Activated CD8-positive, alpha-beta memory T cell treated with anti-CD3 and anti-CD28 coated beads for 36 hours (primary cell): ENCODE data around the gene CRIP2. TPM values are rescaled to one million over a fixed set of nuclear protein-coding genes. Genes with fewer than 3 reads are reported as not detected.

Experiments
- CTCF ChIA-PET: fragments of 350-600 bp; sonication (Branson Sonifier 250); formaldehyde crosslinking; loops from one replicate; lab custom pipeline; 2021; ENCODE audit warnings: antibody characterized with exemption; lab: Charles Lee
- POLR2A ChIA-PET: fragments of 350-600 bp; sonication (Branson Sonifier 250); formaldehyde crosslinking; loops from one replicate; lab custom pipeline; 2021; ENCODE audit warnings: antibody characterized with exemption; lab: Charles Lee
- total RNA-seq, 2 experiments: library from RNA; stranded (reverse); gene quantifications; one replicate each; pipeline ENCODE4 v1.2.3, GENCODE V29; 2021

Gene CRIP2
- total RNA-seq, 2 experiments from 2014 or later: 1.0 to 1.2 TPM

DNA sequence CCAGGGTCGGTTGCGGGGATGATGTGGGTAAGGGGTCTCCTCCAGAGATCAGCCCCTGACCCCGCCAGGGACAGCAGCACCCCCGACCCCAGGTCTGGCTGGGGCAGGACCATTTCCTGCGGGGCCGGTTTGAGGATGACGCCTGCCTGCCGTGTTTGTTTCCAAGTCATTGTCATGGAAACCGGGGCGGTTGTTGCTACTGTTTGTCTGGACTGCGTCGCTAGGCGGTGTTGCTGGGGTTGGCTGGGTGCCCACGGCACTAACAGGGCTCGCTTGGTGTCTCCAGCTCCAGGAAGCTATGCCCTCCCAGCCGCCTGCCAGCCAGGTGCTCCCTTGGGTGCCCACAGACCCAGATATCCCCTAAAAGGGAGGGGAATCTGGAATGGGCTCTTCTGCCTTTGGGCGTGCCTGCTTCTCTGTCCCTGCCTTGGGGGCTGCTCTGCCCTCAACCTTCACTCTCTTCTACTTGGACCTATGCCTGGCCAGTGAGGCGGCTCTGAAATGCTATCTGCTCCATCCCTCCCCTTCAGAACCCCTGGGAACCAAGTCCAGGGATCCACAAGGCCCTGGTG, 7.4 kb downstream of the CRIP2 start:
- POLR2A ChIA-PET: interaction anchor here (0.6 to 3.6 kb wide), 6 partner anchors 8 to 461 kb away, joined by 3 to 47 read pairs (median 4); partner anchors contain the start of genes CDCA4, PACS2 and TEDC1
- CTCF ChIA-PET: interaction anchor here (1.4 to 2.5 kb wide), 5 partner anchors 9 to 392 kb away, joined by 3 to 84 read pairs (median 17); partner anchors contain the start of gene TEDC1

DNA sequence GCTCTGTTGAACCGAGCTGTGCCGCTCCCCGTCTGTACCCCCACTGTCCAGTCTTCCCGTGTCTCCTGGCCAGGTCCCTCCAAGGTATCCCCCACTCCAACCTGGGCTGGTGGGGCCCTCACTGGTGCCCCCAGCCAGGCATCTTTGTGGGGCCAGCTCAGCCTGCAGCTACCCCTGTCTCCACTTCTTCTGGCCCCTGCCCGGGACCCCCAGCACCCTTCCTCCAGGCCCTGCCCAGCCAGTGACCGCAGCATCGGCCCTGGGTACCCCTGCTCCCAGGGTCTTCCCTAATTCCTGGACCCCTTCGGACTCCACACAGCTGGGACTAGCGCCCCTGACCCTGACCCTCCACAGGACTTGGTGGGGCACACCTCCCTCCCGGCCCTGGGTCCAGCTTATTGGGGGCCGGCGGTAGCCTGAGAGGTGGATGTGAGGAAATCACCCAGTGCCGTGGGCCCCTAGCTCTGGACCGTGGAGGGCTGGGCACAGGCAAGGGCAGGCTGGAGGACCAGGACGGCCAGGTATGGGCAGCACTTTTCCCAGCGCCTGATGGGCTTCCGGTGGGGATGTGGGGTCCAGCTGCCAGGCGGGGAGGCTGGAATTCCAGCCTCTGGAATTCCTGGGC, 8.0 kb downstream of the CRIP2 start:
- CTCF ChIA-PET: interaction anchor here (1.4 to 2.5 kb wide), 3 partner anchors 8 to 392 kb away, joined by 3 to 84 read pairs (median 20); partner anchors contain the start of gene TEDC1
- POLR2A ChIA-PET: interaction anchor here (0.6 to 3.6 kb wide), 3 partner anchors 8 to 461 kb away, joined by 3 to 47 read pairs (median 3); partner anchors contain the start of genes CDCA4, PACS2 and TEDC1

DNA sequence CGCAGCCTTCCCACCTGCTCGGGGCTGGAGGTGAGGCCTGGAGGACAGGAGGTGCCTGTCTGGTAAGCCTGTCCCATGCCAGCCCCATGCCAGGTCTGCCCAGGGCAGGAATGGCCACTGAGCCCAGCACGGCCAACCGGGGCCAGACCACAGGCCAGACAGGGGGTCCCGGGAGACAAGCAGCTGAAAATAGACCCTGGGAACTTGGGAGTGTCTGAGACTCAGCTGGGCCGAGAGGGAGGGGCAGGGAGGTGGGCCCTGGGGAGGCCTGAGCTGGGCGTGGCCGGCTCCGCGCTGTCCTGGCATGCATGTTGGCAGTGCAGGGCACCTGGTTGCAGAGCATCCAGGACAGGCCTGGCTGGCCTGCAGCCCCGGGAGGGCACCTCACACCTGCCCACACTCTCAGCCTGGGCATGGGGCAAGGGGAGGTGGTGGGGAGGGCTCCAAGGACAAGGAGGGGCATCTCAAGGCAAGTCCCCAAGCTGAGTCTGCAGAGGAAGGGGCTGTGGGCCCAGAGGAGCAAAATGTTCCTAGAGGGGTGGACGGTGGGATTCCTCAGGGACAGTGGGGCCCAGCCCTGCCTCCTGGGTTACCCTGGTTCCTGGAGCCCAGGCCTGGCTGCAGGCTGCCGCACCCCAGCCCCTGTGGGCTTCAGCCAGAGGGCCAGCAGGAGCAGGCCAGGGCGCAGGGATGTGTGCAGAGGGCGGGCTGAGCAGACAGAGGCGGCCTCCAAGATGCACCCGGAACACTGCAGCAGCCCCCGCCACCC, 8.9 kb downstream of the CRIP2 start:
- ChIA-PET CTCF (interaction anchor here (1.4 kb wide), 1 partner anchor 393 kb away, joined by 3 read pairs; no protein-coding TSS in a partner anchor), POLR2A (interaction anchor here (3.6 kb wide), 1 partner anchor 7 kb away, joined by 47 read pairs; the partner anchor contains the start of gene TEDC1)

DNA sequence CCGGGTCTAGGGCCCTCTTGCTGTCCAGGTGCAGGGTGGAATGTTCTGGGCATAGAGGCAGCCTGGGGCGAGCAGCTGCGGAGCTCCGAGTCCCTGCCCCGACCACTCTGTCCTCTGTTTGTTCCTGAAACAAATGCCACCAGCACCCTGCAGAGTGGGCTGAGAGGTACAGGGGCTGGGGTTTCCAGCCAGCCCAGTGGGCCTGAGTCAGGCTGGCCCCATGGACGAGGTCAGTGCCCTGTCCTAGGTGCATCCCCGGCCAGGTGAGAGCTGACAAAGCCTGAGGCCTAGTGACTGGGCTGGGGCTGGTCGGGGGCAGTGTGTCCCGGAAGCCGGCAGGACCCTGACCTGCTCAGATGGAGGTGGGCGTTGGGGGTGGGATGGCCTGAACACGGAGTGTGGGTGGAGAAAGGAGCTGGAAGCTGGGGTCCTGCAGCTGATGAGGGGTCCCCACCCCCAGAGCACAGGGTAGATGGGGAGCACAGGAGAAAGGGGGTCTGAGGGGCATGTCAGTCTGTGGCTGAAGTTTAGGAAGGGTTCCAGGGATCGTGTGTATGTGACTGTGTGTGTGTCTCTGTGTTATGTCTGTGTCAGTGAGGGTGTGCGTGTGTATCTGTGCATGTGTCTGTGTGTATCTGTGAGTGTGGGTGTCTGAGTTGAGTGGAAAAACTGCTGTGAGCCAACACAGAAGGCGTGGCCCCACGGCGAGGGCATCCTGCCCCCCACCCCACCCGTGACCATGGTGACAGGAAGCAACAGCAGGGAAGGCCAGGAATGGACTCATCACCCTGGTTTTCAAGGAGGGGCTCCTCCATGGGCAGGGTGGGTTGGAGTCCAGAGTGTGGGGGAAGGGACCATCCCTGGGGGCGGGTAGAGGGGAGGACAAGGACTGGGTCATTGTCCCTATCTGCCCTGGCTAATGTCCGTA, 9.7 kb downstream of the CRIP2 start:
- CTCF ChIA-PET: no interaction called here
- POLR2A ChIA-PET: interaction anchor here (3.6 kb wide), 1 partner anchor 6 kb away, joined by 47 read pairs; the partner anchor contains the start of gene TEDC1

DNA sequence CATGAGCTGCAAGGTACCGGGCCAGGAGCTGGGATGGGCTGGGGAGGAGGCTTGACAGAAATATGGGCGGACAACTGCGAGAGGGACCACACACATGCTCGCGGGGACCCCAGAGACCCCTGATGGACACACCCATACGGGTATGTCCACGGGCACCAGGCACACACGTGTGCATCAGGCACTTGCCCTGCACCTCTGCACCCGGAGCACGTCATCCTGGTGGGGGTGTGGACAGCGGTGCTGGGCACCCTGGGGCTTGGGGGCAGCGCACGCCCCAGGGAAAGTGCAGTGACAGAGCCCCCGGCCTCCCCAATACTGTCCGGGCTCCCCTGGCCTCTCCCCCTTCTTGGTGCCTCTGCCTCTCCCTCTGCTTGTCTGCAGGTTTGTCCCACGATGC, 10.4 kb downstream of the CRIP2 start:
- ChIA-PET CTCF (no interaction called here), POLR2A (no interaction called here)

DNA sequence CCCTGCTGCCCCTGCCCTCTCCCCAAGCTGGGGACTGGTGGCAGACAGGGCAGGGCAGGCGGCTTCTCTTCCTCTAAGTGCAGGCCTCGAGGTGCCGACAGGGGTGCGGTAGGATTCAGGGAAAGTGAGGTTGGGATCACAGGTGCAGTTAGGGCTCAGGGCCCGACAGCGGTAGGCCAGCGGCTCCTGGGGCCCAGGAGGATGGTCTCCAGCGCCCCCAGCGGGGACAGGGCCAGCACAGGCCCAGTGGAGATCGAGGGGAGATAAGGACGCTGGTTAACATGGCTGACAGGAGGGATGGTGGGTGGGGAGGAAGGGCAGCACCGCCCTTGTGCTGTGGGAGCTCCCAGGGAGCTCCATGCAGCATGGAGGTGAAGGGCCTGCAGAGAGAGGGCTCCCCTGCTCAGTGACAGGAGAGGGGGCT, 11.1 kb downstream of the CRIP2 start:
- CTCF ChIA-PET: interaction anchor here (0.6 to 1.9 kb wide), 2 partner anchors 58 to 115 kb away, joined by 4 to 8 read pairs; no protein-coding TSS in a partner anchor
- POLR2A ChIA-PET: no interaction called here

DNA sequence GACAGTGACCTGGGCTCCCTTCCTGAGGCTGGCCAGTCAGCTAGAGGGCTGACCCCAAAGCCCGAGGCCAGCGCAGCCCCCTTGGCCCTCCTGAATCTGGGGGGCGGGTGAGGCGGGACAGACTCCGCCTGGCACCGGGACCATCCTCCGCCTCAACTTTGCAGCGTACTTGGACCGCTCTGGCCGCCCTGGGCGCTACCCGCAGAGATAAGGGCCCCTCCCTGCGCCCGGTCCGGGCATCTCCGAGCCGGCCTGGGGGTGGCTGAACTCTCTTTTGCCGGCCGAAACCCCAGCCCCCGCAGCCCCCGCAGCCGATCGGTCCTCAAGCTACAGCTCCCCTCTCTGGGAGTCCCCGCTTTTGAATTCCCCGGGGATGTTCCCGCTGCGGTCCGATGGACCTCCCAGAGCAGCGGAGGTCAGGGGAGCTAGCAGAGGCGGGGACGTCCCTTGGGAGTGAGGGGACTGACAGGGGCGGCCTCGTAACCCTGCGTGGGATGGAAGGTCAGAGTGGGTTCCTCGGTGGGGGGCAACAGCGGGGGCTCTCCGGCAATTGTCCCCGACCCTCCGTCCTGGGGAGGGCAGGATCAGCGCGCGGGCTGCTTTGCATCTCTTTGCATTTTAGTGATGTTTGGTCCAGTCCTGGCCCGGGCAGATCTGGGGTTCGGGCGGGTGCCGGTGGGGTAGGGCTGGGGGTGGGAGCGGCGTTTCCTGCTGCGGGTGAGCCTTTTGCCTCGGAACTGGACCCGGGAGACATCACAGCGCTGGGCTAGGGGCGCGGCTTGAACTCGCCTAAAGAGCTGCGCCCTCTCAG, 11.7 kb downstream of the CRIP2 start, which contains the start of gene CRIP1:
CRIP1 (plus strand) TSS at position 724 of the 811 bp plus-strand sequence. CDS start 374 bp downstream, outside the sequence.
- POLR2A ChIA-PET: interaction anchor here (0.9 kb wide), 1 partner anchor 15 kb away, joined by 3 read pairs; no protein-coding TSS in a partner anchor

DNA sequence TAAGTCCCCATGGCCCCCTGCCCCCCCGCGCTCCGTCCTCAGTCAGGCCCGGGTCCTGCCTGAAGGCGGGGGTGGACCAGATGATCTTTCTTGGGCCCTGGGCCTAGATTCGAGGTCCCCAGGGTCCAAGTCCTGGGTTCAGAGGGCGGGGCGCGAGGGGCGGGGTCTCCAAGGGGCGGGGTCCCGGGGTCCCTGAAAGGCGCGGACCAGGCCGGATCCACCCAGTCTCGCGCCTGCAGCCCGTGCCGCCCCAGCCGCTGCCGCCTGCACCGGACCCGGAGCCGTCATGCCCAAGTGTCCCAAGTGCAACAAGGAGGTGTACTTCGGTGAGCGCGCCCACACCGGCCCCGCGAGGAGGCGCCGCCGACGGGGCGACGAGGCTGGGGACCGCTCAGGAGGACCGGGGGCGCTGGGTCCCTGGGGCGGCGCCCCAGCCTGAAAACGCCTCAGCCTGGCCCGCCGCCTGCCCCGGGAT, 12.4 kb downstream of the CRIP2 start:
- POLR2A ChIA-PET: interaction anchor here (0.9 kb wide), 1 partner anchor 15 kb away, joined by 3 read pairs; no protein-coding TSS in a partner anchor
- CTCF ChIA-PET: interaction anchor here (1.9 kb wide), 1 partner anchor 116 kb away, joined by 8 read pairs; no protein-coding TSS in a partner anchor

More for the DNA sequence above, 11.7 kb downstream of the CRIP2 start, which contains the start of gene CRIP1:
- CTCF ChIA-PET: interaction anchor here (0.6 to 1.9 kb wide), 2 partner anchors 58 to 115 kb away, joined by 4 to 8 read pairs; no protein-coding TSS in a partner anchor

DNA sequence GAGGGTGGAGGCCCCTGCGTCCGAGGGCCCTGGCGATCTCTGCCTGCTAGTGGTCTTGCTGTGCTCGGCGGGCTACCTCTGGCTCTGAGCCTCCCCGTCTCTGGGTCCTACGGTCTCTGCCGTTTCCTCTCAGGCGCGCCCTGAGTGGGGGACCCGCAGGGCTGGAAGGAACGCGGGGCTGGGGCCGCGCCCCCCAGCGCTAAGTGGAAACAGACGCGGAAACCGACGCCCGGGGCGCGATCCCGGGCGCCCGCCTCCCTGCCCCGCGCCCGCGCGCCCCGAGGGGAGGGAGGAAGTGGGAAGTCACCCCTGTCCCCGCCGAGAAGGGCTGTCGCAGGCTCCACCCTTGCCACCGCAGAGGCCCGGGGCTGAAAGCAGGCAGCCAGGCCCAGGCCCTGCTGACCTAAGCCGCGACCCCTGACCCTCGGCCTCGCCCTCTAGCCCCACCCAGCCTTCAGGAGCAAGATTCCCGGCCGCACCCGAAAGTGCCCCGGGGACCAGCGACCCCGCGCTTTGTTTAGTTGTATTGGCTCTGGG, 12.9 kb downstream of the CRIP2 start:
- ChIA-PET CTCF (interaction anchor here (1.9 to 5.3 kb wide), 2 partner anchors 116 kb away, joined by 8 to 35 read pairs; no protein-coding TSS in a partner anchor), POLR2A (no interaction called here)

DNA sequence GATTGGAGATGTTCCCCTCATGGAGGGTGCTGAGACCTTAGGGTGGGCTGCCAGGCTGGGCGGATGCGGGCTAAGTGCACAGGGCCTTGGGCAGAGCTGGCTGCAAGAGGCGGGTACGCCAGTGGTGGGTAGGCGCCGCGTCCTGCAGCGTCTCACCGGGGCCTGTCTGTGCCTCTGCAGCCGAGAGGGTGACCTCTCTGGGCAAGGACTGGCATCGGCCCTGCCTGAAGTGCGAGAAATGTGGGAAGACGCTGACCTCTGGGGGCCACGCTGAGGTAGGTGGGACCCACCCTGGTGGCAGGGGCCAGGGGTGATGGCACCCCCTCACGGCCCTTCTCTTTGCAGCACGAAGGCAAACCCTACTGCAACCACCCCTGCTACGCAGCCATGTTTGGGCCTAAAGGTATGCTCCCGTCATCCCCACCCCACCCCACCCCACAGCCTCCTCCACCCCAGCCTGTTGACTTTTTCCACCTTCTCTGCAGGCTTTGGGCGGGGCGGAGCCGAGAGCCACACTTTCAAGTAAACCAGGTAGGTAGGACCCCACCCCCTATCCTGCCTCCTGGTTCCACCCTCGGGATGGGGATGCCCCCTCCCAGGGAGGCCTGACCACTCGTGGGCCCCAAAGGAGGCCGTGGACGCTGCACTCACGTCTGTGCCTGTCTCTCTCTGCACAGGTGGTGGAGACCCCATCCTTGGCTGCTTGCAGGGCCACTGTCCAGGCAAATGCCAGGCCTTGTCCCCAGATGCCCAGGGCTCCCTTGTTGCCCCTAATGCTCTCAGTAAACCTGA, 13.6 kb downstream of the CRIP2 start:
- POLR2A ChIA-PET: interaction anchor here (3.7 kb wide), 1 partner anchor 6 kb away, joined by 47 read pairs; no protein-coding TSS in a partner anchor
- CTCF ChIA-PET: interaction anchor here (1.1 to 5.3 kb wide), 5 partner anchors 7 to 117 kb away, joined by 3 to 84 read pairs (median 20); no protein-coding TSS in a partner anchor

DNA sequence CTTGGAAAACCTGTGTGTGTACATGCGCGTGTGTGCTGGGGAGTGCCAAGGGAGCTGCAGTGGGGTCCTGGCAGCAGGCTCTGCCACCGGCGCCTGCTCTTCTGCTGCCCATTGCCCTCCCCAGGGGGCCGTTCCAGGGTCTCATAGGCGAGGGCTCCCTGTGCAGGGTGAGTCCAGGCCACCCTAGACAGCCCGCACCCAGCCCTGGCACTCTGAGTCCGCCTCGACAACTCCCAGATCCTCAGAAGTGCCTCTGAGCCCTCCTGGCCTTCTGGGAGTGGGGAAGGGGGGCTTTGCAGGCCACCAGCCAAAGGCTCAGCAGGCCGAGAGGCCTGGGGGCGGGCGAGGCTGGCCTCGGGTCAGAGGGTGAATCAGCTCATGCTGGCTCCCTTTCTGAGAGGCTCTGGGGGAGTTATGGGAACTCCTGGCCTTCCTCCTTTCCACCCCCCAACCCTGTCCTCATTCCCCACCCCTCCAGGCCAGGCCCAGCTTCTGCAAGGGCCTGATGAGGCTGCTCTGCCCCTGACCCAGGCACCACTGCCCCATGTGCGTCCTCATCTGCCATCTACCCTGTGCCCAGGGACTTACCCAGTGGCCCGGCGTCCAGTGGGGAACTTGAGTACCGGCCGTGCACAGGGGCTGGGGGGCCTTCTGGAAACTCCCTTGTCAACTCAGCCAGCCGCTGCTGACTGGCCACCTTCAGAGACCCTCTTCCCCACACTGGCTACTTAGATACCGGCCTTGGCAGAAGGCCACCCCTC, 14.3 kb downstream of the CRIP2 start:
- CTCF ChIA-PET: interaction anchor here (0.7 to 5.3 kb wide), 16 partner anchors 8 to 241 kb away, joined by 3 to 84 read pairs (median 4); partner anchors contain the start of genes BTBD6, PACS2 and TEX22
- POLR2A ChIA-PET: interaction anchor here (1.3 to 3.7 kb wide), 3 partner anchors 7 to 188 kb away, joined by 3 to 47 read pairs (median 4); partner anchors contain the start of gene BRF1

DNA sequence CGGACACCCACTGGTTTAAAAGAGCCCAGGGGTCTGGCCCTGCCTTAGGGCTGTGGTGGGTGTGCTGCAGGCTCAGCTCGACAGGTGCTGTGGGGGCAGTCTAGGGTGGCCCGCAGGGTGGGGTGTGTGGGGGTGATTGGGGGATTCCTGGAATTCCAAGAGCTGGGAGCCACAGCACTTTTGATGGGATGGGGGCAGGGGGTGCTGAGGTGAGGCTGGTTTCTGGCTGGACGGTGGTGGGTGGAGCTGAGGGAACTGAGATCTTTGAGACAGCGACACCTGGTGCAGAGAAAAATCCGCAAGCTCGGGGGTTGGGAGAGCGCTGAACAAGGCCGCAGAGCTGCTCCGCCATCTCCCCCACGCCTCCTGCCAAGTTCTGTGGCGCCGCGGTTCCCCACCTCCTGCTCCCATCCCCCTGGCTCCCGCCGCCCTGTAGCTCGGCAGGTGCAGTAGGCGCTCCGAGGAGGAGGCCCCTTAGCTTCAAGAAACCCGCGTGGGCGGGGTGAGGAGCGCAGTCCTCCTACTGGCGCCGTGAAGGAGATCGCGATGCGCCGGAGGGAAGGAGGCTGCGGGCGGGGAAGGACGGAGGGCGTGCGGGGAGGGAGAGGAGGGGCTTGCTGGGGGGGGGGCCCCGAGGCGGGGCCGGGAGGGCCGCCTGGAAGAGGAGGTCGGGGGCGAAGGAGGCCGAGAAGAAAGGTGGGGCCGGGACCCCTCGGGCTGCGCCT, 15.1 kb downstream of the CRIP2 start:
- ChIA-PET CTCF (interaction anchor here (0.6 to 5.3 kb wide), 20 partner anchors 9 to 241 kb away, joined by 3 to 84 read pairs (median 4); partner anchors contain the start of genes BTBD6, PACS2 and TEX22), POLR2A (interaction anchor here (1.1 to 3.7 kb wide), 4 partner anchors 8 to 189 kb away, joined by 3 to 47 read pairs (median 5); partner anchors contain the start of gene BRF1)

DNA sequence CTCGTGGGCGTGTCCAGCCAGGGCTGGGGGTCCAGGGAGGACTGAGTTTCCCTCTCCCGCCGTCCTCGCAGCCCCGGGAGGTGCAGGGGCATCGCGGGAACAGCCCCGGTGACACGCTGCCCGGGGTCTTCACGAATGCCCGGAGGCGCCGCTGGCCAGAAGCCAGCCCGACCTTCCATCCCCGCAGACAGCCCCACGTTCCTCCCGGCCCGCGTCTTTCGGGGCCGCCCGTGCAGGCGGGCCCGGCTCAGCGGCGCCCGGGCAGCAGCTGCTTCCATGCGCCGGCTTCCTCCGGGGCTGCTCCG, 15.6 kb downstream of the CRIP2 start:
- ChIA-PET CTCF (interaction anchor here (0.9 to 5.3 kb wide), 16 partner anchors 9 to 242 kb away, joined by 3 to 84 read pairs (median 4); partner anchors contain the start of genes BTBD6, PACS2 and TEX22), POLR2A (interaction anchor here (1.1 to 3.7 kb wide), 4 partner anchors 8 to 189 kb away, joined by 3 to 47 read pairs (median 5); partner anchors contain the start of gene BRF1)
